ENCODE data around the gene FBLN2.

The FBLN2 gene

GRCh38 chr3:13607821-13608597, 59.1 kb downstream of the FBLN2 start:
- no peaks in the 10 kb centered on the region for H3K4me1 ChIP-seq (ENCODE audit: low read length)
- H3K27me3 ChIP-seq (ENCODE audit: low read depth, low read length) = peaks cover 31% of the 10 kb centered on the region
- H3K79me2 ChIP-seq (ENCODE audit: low read length) = no peaks in the 10 kb centered on the region
- no peak overlapping the region for H3K4me2 ChIP-seq (ENCODE audit: low read length)
- H3K9ac ChIP-seq (ENCODE audit: low read length) = no peak overlapping the region
- no peak for TF ChIP-seq CTCF (IDR thresholded peaks at IDR 0.05; ENCODE audit: low read depth, low read length)
- no peaks in the 10 kb centered on the region for H4K20me1 ChIP-seq (ENCODE audit: insufficient read depth, low read length)
- no peaks in the 10 kb centered on the region for H3K36me3 ChIP-seq (replicated peaks; ENCODE audit: low read depth, low read length)
- H3K27ac ChIP-seq (ENCODE audit: low read length) = no peak overlapping the region
- no peak overlapping the region for H2AFZ ChIP-seq (ENCODE audit: low read depth, low read length)
- H3K9me3 ChIP-seq (ENCODE audit: insufficient read depth, low read length) = no peaks in the 10 kb centered on the region
- no peak overlapping the region for H3K4me3 ChIP-seq (ENCODE audit: low read length)

- Histone ChIP-seq H3K36me3 (replicated peaks; ENCODE audit: low read depth, low read length) (no peaks in the 10 kb centered on the region), H3K9me3 (ENCODE audit: insufficient read depth, low read length) (no peaks in the 10 kb centered on the region), H3K9ac (ENCODE audit: low read length) (no peak overlapping the region), H3K4me3 (ENCODE audit: low read length) (no peak overlapping the region), H3K27me3 (ENCODE audit: low read depth, low read length) (peaks cover 31% of the 10 kb centered on the region), H3K4me1 (ENCODE audit: low read length) (no peaks in the 10 kb centered on the region), H4K20me1 (ENCODE audit: insufficient read depth, low read length) (no peaks in the 10 kb centered on the region), H2AFZ (ENCODE audit: low read depth, low read length) (no peak overlapping the region), H3K4me2 (ENCODE audit: low read length) (no peak overlapping the region), H3K27ac (ENCODE audit: low read length) (no peak overlapping the region), H3K79me2 (ENCODE audit: low read length) (no peaks in the 10 kb centered on the region)
- TF ChIP-seq EZH2phosphoT487 (IDR thresholded peaks at IDR 0.05; ENCODE audit: low read depth) (no peak), CTCF (IDR thresholded peaks at IDR 0.05; ENCODE audit: low read depth, low read length) (no peak)
Observed at GRCh38 chr3:13608969-13609725, 60.2 kb downstream of the FBLN2 start.

GRCh38 chr3:13610006-13610570, 61.2 kb downstream of the FBLN2 start:
- Histone ChIP-seq H3K27me3 (ENCODE audit: low read depth, low read length) (peaks cover 25% of the 10 kb centered on the region), H3K9me3 (ENCODE audit: insufficient read depth, low read length) (no peaks in the 10 kb centered on the region), H3K27ac (ENCODE audit: low read length) (no peak overlapping the region), H3K36me3 (replicated peaks; ENCODE audit: low read depth, low read length) (no peaks in the 10 kb centered on the region), H3K9ac (ENCODE audit: low read length) (no peak overlapping the region), H4K20me1 (ENCODE audit: insufficient read depth, low read length) (no peaks in the 10 kb centered on the region), H3K4me1 (ENCODE audit: low read length) (no peaks in the 10 kb centered on the region), H2AFZ (ENCODE audit: low read depth, low read length) (no peak overlapping the region), H3K4me3 (ENCODE audit: low read length) (no peak overlapping the region), H3K79me2 (ENCODE audit: low read length) (no peaks in the 10 kb centered on the region), H3K4me2 (ENCODE audit: low read length) (no peak overlapping the region)
- TF ChIP-seq CTCF (IDR thresholded peaks at IDR 0.05; ENCODE audit: low read depth, low read length) (no peak), EZH2phosphoT487 (IDR thresholded peaks at IDR 0.05; ENCODE audit: low read depth) (no peak)

- Histone ChIP-seq H3K4me2 (ENCODE audit: low read length) (no peak overlapping the region), H3K27ac (ENCODE audit: low read length) (no peak overlapping the region), H3K9ac (ENCODE audit: low read length) (no peak overlapping the region), H2AFZ (ENCODE audit: low read depth, low read length) (no peak overlapping the region), H3K27me3 (ENCODE audit: low read depth, low read length) (peaks cover 20% of the 10 kb centered on the region), H3K79me2 (ENCODE audit: low read length) (no peaks in the 10 kb centered on the region), H3K4me1 (ENCODE audit: low read length) (no peaks in the 10 kb centered on the region), H4K20me1 (ENCODE audit: insufficient read depth, low read length) (no peaks in the 10 kb centered on the region), H3K4me3 (ENCODE audit: low read length) (no peak overlapping the region), H3K9me3 (ENCODE audit: insufficient read depth, low read length) (no peaks in the 10 kb centered on the region), H3K36me3 (replicated peaks; ENCODE audit: low read depth, low read length) (no peaks in the 10 kb centered on the region)
- TF ChIP-seq CTCF (IDR thresholded peaks at IDR 0.05; ENCODE audit: low read depth, low read length) = no peak
- no peak for TF ChIP-seq EZH2phosphoT487 (IDR thresholded peaks at IDR 0.05; ENCODE audit: low read depth)
Observed at GRCh38 chr3:13611221-13611620, 62.3 kb downstream of the FBLN2 start.
